Measurements from ENCODE around the gene CTNNA2. TPM values are rescaled to one million over a fixed set of nuclear protein-coding genes. Genes with fewer than 3 reads are reported as not detected.

CTNNA2 gene
- total and polyA plus RNA-seq, 2 of the 8 experiments (the other 6 are each of a cell fraction or from before 2014, with no cell fraction given), result 3.9 to 9.0 TPM

- Histone ChIP-seq H3K23me2 (ENCODE audit: low read depth, low read length) (no peaks in the 10 kb centered on the region), H4K91ac (replicated peaks; ENCODE audit: insufficient read length, low read length) (no peak overlapping the region), H2BK20ac (ENCODE audit: low read length) (no peak overlapping the region), H2BK15ac (ENCODE audit: low read length) (no peak overlapping the region), H4K20me1 (replicated peaks in 1 of 2; ENCODE audit: control insufficient read depth in 1 of 2, insufficient read depth in 2 of 2, low read length in 2 of 2) (no peaks in the 10 kb centered on the region), H3K79me2 (ENCODE audit: control insufficient read depth in 1 of 2, insufficient read depth in 2 of 2, low read length in 2 of 2) (no peaks in the 10 kb centered on the region), H3K27ac (ENCODE audit: low read depth, low read length) (no peak overlapping the region), H3K4ac (replicated peaks; ENCODE audit: insufficient read length, low read depth, low read length) (no peak overlapping the region), H2BK120ac (replicated peaks; ENCODE audit: low read depth, low read length) (no peak overlapping the region), H2BK12ac (ENCODE audit: low read depth, low read length) (no peak overlapping the region), H3K36me3 (ENCODE audit: control insufficient read depth in 2 of 4, insufficient read depth in 4 of 4, low read length in 3 of 4) (no peaks in the 10 kb centered on the region), H3K79me1 (ENCODE audit: low read depth, low read length) (no peaks in the 10 kb centered on the region), H3K4me2 (ENCODE audit: insufficient read depth in 1 of 2, low read depth in 2 of 2, low read length in 2 of 2) (no peak overlapping the region), H3K4me3 (ENCODE audit: extremely low read depth in 1 of 4, insufficient read depth in 2 of 4, low read depth in 3 of 4, low read length in 4 of 4) (no peak overlapping the region), H2AFZ (ENCODE audit: low read length) (no peak overlapping the region), H3K9me3 (ENCODE audit: insufficient read depth in 2 of 2, low read depth in 1 of 2, low read length in 1 of 2) (no peaks in the 10 kb centered on the region), H3K18ac (ENCODE audit: extremely low read depth, low read length) (no peak overlapping the region), H3K4me1 (replicated peaks in 1 of 4; ENCODE audit: control insufficient read depth in 3 of 4, insufficient read depth in 4 of 4, low read length in 3 of 4) (no peaks in the 10 kb centered on the region), H3K9ac (replicated peaks in 1 of 4; ENCODE audit: extremely low read depth in 1 of 4, low read depth in 3 of 4, low read length in 3 of 4) (no peak overlapping the region), H3K23ac (ENCODE audit: insufficient read length) (no peak overlapping the region), H3K14ac (ENCODE audit: insufficient read length) (no peak overlapping the region), H2AK5ac (ENCODE audit: low read depth, low read length) (no peak overlapping the region), H4K8ac (ENCODE audit: extremely low read depth, insufficient read depth, low read length) (no peak overlapping the region), H2BK5ac (ENCODE audit: low read depth, low read length) (no peak overlapping the region), H4K5ac (ENCODE audit: insufficient read length, low read depth, low read length) (no peak overlapping the region), H3K56ac (replicated peaks; ENCODE audit: insufficient read length, low read depth, low read length) (no peak overlapping the region), H3K27me3 (replicated peaks in 1 of 4; ENCODE audit: control insufficient read depth in 3 of 4, extremely low read depth in 1 of 4, insufficient read depth in 3 of 4, low read length in 3 of 4) (no peaks in the 10 kb centered on the region)
- ChIA-PET CTCF (ENCODE audit: partially characterized antibody) (interaction anchor here (0.7 to 1.2 kb wide), 2 partner anchors 14 to 33 kb away, joined by 3 read pairs; no protein-coding TSS in a partner anchor), POLR2A (ENCODE audit: partially characterized antibody) (no interaction called here)
- DNase-seq (ENCODE audit: low read depth in 1 of 2, low spot score in 2 of 2) (no peak), FAIRE-seq (no peak)
- TF ChIP-seq KDM5A (IDR thresholded peaks at IDR 0.05; ENCODE audit: low read length) (no peak), PHF8 (conservative IDR thresholded peaks at IDR 0.05; ENCODE audit: low read depth, low read length) (no peak), HDAC6 (IDR thresholded peaks at IDR 0.05; ENCODE audit: low read depth, low read length) (no peak), ATF3 (IDR thresholded peaks at IDR 0.05; ENCODE audit: insufficient read depth, low read depth, low read length) (no peak), POU5F1 (IDR thresholded peaks at IDR 0.05; ENCODE audit: low read depth, low read length) (no peak), POLR2AphosphoS5 (IDR thresholded peaks at IDR 0.05; ENCODE audit: low read depth, low read length) (no peak), RFX5 (IDR thresholded peaks at IDR 0.05; ENCODE audit: borderline replicate concordance, low read depth, low read length) (no peak), CTCF (IDR thresholded peaks at IDR 0.05; ENCODE audit: control extremely low read depth in 1 of 3, insufficient read depth in 1 of 3, low read depth in 1 of 3, low read length in 3 of 3) (no peak), JUN (IDR thresholded peaks at IDR 0.05; ENCODE audit: low read depth, low read length) (no peak), HDAC2 (IDR thresholded peaks at IDR 0.05; ENCODE audit: borderline replicate concordance in 1 of 2, low read depth in 2 of 2, low read length in 2 of 2) (no peak), GTF2F1 (IDR thresholded peaks at IDR 0.05; ENCODE audit: borderline replicate concordance, low read depth, low read length) (no peak), SAP30 (IDR thresholded peaks at IDR 0.05; ENCODE audit: insufficient read depth, insufficient replicate concordance, low read length) (no peak)
These were observed 883.4 kb downstream of the CTNNA2 start for GRCh38 chr2:80396276-80396675.

Data from H1 (cell line).